AG04449 (cell line): ENCODE results near the gene CDK14.

Experiments
- CTCF ChIA-PET: fragments of 350-600 bp; formaldehyde crosslinking; extraction: SDS; loops from one replicate; lab custom pipeline; 2021; ENCODE audit warnings: antibody characterized with exemption; lab: Yijun Ruan, JAX
- POLR2A ChIA-PET: fragments of 400-600, 350-600 bp; formaldehyde crosslinking; extraction: SDS; loops from one replicate; lab custom pipeline; 2020; ENCODE audit warnings: antibody characterized with exemption, inconsistent platforms; lab: Yijun Ruan, JAX
- DNase-seq: peaks from one replicate; pipeline ENCODE4 v3.0.0-alpha.2; 2010; ENCODE audit warnings: low read depth, low spot score
- H3K4me3 ChIP-seq: 2 replicates; pipeline ENCODE4 v1.5.1; 2011; ENCODE audit warnings: low read depth, mild to moderate bottlenecking, control low read depth, low read length
- TF ChIP-seq, protein P1 (sequence below): IDR thresholded peaks from one replicate; pipeline ENCODE4 v1.5.1; 2011; ENCODE audit warnings: mild to moderate bottlenecking, moderate library complexity, low read length, control low read depth, inconsistent platforms; ENCODE audit not compliant: insufficient read depth; ENCODE audit errors: missing control alignments

Gene CDK14

DNA sequence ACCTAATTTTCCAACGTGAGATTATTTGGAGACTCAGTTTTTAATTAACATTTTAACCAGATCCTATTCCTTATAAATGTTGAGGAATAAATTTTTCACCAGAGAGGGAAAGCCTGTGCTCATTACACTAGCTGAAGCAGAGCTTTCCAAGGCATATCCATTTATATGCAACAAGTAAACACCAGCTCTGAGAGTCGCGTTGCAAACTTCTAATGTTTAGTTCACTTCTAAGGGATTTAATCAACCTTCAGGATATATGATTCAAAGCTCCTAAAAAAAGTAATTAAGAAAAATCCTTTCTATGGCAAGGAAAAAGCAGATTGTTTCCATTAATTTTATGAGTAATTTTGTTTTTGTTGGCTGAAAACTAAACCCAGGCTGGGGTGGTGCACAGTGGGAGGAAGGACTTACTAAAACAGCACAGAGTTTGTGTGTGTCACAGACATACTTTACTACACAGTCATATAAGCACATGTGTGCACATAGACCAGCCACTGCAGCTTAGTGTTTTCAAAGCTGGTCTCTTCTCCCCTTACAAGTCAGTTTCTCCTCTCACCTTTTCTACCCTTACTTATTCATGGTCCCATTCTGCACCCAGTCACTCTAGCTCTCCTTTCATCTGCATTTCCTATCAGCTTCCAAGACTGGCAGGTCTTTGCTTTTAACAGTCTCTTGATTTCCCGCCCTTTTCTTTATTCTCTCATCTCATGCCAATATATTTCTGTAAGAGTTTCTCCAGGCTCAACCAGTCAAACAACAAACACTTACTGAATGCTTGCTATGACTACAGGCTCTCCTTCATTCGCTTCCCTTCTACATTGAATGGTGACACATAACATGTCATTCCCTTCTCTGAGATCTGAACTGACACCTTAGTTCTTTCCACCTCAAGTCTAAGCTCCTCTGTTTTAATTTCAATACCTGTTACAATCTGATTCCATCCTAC lies 587.0 kb downstream of the CDK14 start:
- ChIA-PET POLR2A (interaction anchor here (0.6 to 1.3 kb wide), 7 partner anchors 14 to 336 kb away, joined by 3 to 6 read pairs (median 4); no protein-coding TSS in a partner anchor), CTCF (interaction anchor here (1.2 to 2.1 kb wide), 2 partner anchors 14 to 16 kb away, joined by 3 to 8 read pairs; no protein-coding TSS in a partner anchor)
- H3K4me3 ChIP-seq: no peak overlapping the region
- peak; percentile 81 for DNase-seq
- TF ChIP-seq, protein P1, sequence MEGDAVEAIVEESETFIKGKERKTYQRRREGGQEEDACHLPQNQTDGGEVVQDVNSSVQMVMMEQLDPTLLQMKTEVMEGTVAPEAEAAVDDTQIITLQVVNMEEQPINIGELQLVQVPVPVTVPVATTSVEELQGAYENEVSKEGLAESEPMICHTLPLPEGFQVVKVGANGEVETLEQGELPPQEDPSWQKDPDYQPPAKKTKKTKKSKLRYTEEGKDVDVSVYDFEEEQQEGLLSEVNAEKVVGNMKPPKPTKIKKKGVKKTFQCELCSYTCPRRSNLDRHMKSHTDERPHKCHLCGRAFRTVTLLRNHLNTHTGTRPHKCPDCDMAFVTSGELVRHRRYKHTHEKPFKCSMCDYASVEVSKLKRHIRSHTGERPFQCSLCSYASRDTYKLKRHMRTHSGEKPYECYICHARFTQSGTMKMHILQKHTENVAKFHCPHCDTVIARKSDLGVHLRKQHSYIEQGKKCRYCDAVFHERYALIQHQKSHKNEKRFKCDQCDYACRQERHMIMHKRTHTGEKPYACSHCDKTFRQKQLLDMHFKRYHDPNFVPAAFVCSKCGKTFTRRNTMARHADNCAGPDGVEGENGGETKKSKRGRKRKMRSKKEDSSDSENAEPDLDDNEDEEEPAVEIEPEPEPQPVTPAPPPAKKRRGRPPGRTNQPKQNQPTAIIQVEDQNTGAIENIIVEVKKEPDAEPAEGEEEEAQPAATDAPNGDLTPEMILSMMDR: no peak

DNA sequence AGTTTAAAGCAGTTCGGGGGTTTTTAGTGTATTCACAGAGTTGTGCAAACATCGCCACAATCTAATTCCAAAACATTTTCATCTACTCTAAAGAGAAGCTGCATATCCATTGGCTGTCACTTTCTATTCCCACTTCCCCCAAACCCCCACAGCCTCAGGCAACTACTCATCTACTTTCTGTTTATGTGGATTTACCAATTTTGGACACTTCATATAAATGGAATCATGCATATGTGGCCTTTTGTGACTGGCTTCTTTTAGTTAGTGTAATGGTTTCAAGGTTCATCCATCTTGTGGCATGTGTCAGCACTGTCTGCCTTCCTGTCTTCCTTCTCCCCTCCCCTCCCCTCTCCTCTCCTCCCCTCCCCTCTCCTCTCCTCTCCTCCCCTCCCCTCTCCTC lies 589.6 kb downstream of the CDK14 start:
- ChIA-PET POLR2A (no interaction called here), CTCF (interaction anchor here (0.8 kb wide), 1 partner anchor 94 kb away, joined by 3 read pairs; no protein-coding TSS in a partner anchor)
- H3K4me3 ChIP-seq: no peak overlapping the region
- DNase-seq: no peak
- TF ChIP-seq, protein P1: no peak

GRCh38 chr7:91187061-91187460 lies 590.9 kb downstream of the CDK14 start:
- H3K4me3 ChIP-seq: no peak overlapping the region
- ChIA-PET CTCF (interaction anchor here (0.8 kb wide), 1 partner anchor 102 kb away, joined by 3 read pairs; no protein-coding TSS in a partner anchor), POLR2A (no interaction called here)
- DNase-seq: no peak
- TF ChIP-seq, protein P1: no peak

GRCh38 chr7:91191771-91192170 lies 595.6 kb downstream of the CDK14 start:
- TF ChIP-seq, protein P1: no peak
- ChIA-PET POLR2A (no interaction called here), CTCF (no interaction called here)
- H3K4me3 ChIP-seq: no peak overlapping the region
- no peak for DNase-seq

- no peak overlapping the region for H3K4me3 ChIP-seq
- TF ChIP-seq, protein P1: no peak
- peak; percentile 12 for DNase-seq
- ChIA-PET POLR2A (no interaction called here), CTCF (no interaction called here)
Measured at GRCh38 chr7:91193141-91193540, 597.0 kb downstream of the CDK14 start.

DNA sequence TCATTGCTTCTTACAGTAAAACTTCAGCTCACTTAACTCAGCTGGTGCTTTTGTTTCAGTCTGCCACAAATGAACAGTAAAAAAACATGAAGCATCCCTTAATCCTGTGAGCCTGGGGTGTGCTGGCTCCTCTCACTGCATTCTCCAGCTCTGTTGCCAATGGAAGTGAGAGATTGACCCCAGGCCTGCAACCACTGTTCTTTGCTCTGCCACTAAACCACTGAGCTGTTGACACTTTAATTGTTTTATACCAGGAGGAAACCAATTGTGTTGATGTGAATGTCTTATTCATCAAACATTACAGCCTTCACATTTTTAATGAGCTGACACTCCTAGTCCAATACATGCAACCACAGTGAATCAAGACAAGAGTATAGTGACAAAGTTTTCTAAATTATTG lies 598.7 kb downstream of the CDK14 start:
- CTCF ChIA-PET: interaction anchor here (1.3 kb wide), 1 partner anchor 25 kb away, joined by 3 read pairs; no protein-coding TSS in a partner anchor
- POLR2A ChIA-PET: no interaction called here
- TF ChIP-seq, protein P1: no peak
- DNase-seq: no peak
- H3K4me3 ChIP-seq: no peak overlapping the region
